HG03558 (cell line): Measurements from ENCODE around the gene DNAAF3.
"Not testable (repeated sequence)": the region's sequence is repeated elsewhere in the genome, so short reads cannot be mapped to it uniquely, and the experiment has no call there.

ENCODE experiments used
- ATAC-seq: cut with Tn5 transposase; IDR thresholded peaks from one replicate; pipeline ENCODE4 v1.9.1; 2021; ENCODE audit warnings: moderate number of reproducible peaks; ENCODE audit not compliant: unreplicated experiment; ENCODE audit errors: extremely low read depth

Gene DNAAF3

GRCh38 chr19:55157064-55157908 is 9.1 kb downstream of the DNAAF3 start, which contains the start of gene TNNI3:
Gene TNNI3, minus strand, starts transcription at chr19:55157732. Its CDS starts 143 bp downstream, at chr19:55157589.
- ATAC-seq = no peak

GRCh38 chr19:55156202-55157063 is 10.0 kb downstream of the DNAAF3 start:
- ATAC-seq = no peak

GRCh38 chr19:55155784-55156183 is 10.6 kb downstream of the DNAAF3 start:
- ATAC-seq = not testable (repeated sequence)

GRCh38 chr19:55153652-55154264 is 12.7 kb downstream of the DNAAF3 start:
- no peak for ATAC-seq

GRCh38 chr19:55152017-55152416 is 14.4 kb downstream of the DNAAF3 start:
- ATAC-seq = no peak

GRCh38 chr19:55149078-55150003 is 17.1 kb downstream of the DNAAF3 start, which contains the start of gene TNNT1:
Gene TNNT1, minus strand, starts transcription at chr19:55149206. Its CDS starts 2,049 bp downstream, at chr19:55147157.
- ATAC-seq = no peak

GRCh38 chr19:55147545-55148251 is 18.7 kb downstream of the DNAAF3 start:
- no peak for ATAC-seq

- no peak for ATAC-seq
Measured at GRCh38 chr19:55146705-55147273, 19.6 kb downstream of the DNAAF3 start.

- ATAC-seq = no peak
Measured at GRCh38 chr19:55146078-55146704, 20.2 kb downstream of the DNAAF3 start.

- no peak for ATAC-seq
Measured at GRCh38 chr19:55145232-55145631, 21.2 kb downstream of the DNAAF3 start.

- no peak for ATAC-seq
Measured at GRCh38 chr19:55141696-55142095, 24.7 kb downstream of the DNAAF3 start.

GRCh38 chr19:55137915-55138314 is 28.5 kb downstream of the DNAAF3 start:
- ATAC-seq = no peak

GRCh38 chr19:55136399-55137102 is 29.9 kb downstream of the DNAAF3 start:
- no peak for ATAC-seq

- no peak for ATAC-seq
Measured at GRCh38 chr19:55134736-55135135, 31.7 kb downstream of the DNAAF3 start.

- no peak for ATAC-seq
Measured at GRCh38 chr19:55133639-55134444, 32.6 kb downstream of the DNAAF3 start.

GRCh38 chr19:55132453-55133129 is 33.8 kb downstream of the DNAAF3 start:
- ATAC-seq = no peak
